HG02943 (cell line): ENCODE measurements around the gene SRRM3.
"Not testable (repeated sequence)": the region's sequence is repeated elsewhere in the genome, so short reads cannot be mapped to it uniquely, and the experiment has no call there.

Experiments used
- ATAC-seq: cut with Tn5 transposase; IDR thresholded peaks from one replicate; pipeline ENCODE4 v1.9.1; 2021; ENCODE audit warnings: mild to moderate bottlenecking, low read depth, moderate library complexity; ENCODE audit not compliant: unreplicated experiment

Gene SRRM3

GRCh38 chr7:76201732-76202665 is at the start of gene SRRM3:
TSS of gene SRRM3 (plus strand) at chr7:76201896. CDS start at chr7:76235067, 33,171 bp downstream.
- no peak for ATAC-seq

GRCh38 chr7:76151932-76152331 is 49.8 kb upstream of the SRRM3 start:
- ATAC-seq: no peak

- ATAC-seq: not testable (repeated sequence)
Observed at GRCh38 chr7:76153571-76154230, 48.0 kb upstream of the SRRM3 start.

GRCh38 chr7:76155938-76156337 is 45.8 kb upstream of the SRRM3 start:
- no peak for ATAC-seq

GRCh38 chr7:76156992-76157685 is 44.6 kb upstream of the SRRM3 start:
- not testable (repeated sequence) for ATAC-seq

DNA sequence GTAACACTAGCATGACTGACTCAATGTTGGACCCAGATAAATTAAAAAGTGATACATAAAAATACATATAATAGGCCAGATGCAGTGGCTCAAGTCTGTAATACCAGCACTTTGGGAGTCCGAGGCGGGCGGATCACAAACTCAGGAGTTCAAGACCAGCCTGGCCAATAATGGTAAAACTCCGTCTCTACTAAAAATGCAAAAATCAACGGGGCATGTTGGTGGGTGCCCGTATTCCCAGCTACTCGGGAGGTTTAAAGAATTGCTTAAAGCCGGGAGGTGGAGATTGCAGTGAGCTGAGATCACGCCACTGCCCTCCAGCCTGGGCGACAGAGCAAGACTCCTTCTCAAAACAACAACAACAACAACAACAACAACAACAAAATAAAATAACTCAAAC is 43.3 kb upstream of the SRRM3 start:
- ATAC-seq: not testable (repeated sequence)

DNA sequence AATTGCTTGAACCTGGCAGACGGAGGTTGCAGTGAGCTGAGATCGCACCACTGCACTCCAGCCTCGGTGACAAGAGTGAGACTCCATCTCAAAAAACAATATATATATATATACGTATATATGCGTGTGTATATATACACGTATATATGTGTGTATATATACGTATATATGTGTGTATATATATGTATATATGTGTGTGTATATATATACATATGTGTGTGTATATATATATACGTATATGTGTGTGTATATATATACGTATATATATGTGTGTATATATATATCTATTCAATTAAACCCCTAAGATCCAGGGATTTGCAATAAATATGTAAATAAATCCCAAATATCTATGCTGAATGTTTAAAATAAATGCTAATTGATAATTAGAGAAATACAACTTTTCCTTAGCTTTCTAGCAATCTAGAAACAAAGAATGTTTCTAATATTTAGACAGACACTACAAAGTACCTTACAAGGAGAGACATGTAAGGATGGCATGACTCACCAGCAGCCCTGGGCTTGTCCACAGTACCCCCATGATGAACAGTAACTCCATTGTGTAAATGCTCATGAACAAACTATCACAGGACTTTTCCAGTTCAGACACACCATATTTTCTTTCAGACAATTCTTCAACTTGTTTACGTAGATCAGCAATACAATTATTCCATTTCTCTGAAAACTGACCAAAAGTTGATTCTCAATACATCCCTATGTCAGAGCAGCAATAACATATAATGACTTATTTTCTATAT is 39.1 kb upstream of the SRRM3 start:
- ATAC-seq: not testable (repeated sequence)

DNA sequence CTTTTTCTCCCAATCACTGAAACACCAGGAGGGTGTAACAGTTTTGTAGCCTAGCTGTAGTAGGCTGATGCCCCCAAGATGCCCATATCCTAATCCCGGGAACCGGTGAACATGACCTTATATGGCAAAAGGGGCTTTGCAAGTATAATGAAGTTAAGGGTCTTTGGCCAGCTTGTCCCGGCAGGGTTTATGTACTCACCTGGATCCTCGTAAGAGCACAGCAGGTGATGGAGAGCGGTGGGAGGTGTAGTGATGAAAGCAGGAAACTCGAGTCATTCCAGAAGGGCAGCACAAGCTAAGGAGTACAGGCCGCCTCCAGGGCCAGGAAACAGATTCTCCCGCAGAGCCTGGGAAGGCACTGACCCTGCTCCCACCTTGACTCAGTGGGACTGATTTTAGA is 37.9 kb upstream of the SRRM3 start:
- not testable (repeated sequence) for ATAC-seq

GRCh38 chr7:76165106-76165972 is 36.4 kb upstream of the SRRM3 start:
- ATAC-seq: no peak

DNA sequence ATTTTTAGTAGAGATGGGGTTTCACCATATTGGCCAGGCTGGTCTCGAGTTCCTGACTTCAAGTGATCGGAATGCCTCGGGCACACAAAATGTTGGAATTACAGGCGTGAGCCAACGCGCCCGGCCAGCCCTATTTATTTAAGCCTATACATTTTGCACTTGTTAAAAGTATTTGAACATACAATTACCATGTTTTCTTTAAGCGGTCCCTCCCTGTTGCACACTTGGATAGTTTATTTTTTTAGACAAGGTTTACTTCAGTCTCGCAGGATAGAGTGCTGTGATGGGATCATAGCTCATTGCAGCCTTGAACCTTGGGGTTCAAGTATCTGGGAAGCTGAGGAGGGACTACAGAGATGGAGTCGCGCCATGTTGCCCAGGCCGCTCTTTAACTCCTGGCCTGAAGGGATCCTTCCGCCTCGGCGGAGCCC is 35.7 kb upstream of the SRRM3 start:
- ATAC-seq: no peak

DNA sequence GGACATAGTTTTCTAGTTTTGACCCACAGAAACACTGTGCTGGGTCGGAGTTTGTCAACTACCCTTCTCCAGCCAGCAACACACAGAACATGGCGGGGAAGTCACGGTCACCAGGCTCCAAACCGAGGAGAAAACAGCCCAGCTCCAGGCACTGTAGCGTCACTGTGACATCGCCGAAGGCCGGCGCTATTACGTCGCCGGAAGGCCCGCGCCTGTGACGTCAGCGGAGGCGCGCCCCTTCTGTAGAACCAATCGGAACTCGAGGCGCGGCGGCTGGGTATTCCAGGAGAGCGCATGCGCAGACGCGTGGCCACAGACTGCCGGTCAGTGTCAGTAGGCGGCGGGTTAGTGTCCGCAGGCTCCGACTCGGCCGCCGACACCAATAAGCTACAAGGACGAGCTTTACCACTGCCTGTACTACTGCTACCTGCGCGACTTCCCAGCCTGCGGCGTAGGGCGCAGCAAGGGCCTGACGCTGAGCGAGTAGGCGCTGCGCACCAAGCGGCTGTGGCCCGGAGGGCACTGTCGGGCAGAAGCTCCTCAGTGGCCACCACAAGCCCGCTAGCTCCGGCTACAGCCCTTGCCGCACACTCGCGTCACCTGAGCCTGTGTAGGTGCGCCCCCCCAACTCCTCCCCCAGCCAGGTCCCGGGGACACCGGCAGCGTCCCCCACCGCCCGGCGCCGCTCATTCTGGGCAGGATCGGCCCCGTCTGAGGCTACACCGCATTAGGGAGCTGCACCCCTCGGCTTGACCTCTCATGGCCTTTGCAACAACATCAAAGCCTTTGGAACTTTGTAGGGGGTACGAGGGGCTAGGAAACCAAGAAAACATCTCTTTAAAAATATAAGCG is 35.1 kb upstream of the SRRM3 start:
- ATAC-seq: peak; percentile 69

- ATAC-seq: no peak
Observed at GRCh38 chr7:76173566-76174205, 28.0 kb upstream of the SRRM3 start.

DNA sequence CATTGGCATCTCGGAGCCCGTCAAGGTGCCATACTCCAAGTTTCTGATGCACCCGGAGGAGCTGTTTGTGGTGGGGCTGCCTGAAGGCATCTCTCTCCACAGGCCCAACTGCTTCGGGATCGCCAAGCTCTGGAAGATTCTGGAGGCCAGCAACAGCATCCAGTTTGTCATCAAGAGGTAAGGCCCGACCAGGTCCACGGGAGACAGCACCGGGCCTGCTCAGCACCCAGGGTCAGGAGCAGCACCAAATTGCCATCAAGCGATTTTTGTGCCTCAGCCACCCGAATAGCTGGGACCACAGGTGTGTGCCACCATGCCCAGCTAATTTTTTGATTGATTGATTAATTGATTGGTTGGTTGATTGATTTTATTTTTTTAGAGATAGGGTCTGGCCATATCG is 24.7 kb upstream of the SRRM3 start:
- ATAC-seq: not testable (repeated sequence)

GRCh38 chr7:76179686-76180085 is 22.0 kb upstream of the SRRM3 start:
- no peak for ATAC-seq

- no peak for ATAC-seq
Observed at GRCh38 chr7:76182225-76182960, 19.3 kb upstream of the SRRM3 start.

DNA sequence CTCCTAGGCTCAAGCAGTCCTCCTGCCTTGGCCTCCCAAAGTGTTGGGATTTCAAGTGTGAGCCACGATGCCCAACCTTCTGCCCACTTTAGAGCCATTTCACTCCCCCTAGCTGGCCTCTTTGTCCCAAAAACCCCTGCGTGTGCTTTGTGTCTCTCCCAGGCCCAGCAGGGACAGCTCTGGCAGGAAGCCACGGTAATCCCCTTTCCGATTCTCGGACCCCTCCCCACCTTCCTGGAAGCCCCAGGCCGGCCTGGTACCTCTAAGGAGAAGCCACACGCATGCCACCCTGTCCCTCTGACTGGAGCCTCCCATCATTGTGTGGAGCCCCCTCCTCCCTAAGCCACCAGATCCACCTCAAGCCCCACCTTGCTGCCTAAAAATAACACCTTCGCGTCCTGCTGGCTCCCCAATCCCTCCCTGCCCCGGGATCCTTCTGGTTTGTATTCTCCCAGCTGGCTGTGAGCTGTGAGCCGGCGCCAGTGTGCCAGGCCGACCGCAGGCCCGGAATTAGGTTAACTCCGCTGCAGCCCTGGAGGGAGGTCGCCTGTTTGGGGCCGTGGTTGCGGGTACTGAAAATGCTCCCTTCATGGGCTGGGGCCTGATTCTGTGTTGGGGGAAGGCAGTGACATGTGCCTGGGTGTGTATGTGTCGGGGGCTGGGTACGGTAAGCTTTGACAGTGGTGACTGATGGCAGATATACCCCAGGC is 16.4 kb upstream of the SRRM3 start:
- ATAC-seq: no peak

DNA sequence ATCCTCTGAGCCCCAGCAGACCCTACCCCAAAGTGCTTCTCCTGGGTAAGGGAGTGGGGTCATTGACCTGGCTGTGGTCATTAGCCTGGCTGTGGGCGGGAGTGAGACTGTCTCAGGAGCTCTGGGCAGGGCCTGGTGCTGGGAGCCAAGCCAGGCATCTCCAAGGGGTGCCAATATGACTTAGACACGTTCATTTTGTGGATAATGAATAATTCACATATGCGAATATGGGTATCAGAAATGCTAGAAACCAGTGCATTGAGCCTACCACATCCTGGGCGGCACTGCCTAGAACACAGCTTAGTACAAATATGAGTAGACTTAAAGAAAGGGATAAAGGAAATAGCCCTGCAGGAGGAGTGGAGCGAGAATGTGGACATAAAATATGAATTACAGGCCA is 14.4 kb upstream of the SRRM3 start:
- ATAC-seq: no peak
